PFSK-1 (cell line): ENCODE data around the gene PLXDC2.

ENCODE experiments used
- FOXP2 ChIP-seq: optimal IDR thresholded peaks from 2 replicates; pipeline ENCODE3; 2011; ENCODE audit warnings: borderline replicate concordance, control low read depth, inconsistent platforms; ENCODE audit not compliant: insufficient read depth; ENCODE audit errors: extremely low read length, extremely low read depth
- POLR2AphosphoS5 ChIP-seq: IDR thresholded peaks from 2 replicates; pipeline ENCODE4 v1.6.1; 2012; ENCODE audit warnings: low read depth, mild to moderate bottlenecking, control low read depth, low read length, moderate library complexity
- REST ChIP-seq, 2 experiments: IDR thresholded peaks; 2 replicates each; pipeline versions ENCODE4 v1.6.1 to v1.8.0; 2011 to 2012; ENCODE audit warnings: low read depth in 2 of 2, low read length in 2 of 2, control low read depth in 1 of 2, inconsistent platforms in 1 of 2, mild to moderate bottlenecking in 1 of 2, moderate library complexity in 1 of 2; ENCODE audit not compliant: insufficient read depth in 1 of 2
- SIN3A ChIP-seq: IDR thresholded peaks from 2 replicates; pipeline ENCODE4 v1.6.1; 2012; ENCODE audit warnings: mild to moderate bottlenecking, low read length, moderate library complexity, borderline replicate concordance; ENCODE audit not compliant: insufficient read depth
- TAF1 ChIP-seq: IDR thresholded peaks from 2 replicates; pipeline ENCODE4 v1.6.1; 2012; ENCODE audit warnings: low read length, control low read depth, borderline replicate concordance; ENCODE audit not compliant: insufficient read depth

The PLXDC2 gene

GRCh38 chr10:19974138-19974537, 157.9 kb downstream of the PLXDC2 start:
- TF ChIP-seq POLR2AphosphoS5: no peak
- no peak for TF ChIP-seq FOXP2
- no peak for TF ChIP-seq TAF1
- TF ChIP-seq SIN3A: no peak
- TF ChIP-seq REST (IDR thresholded peaks at IDR 0.05; ENCODE audit: insufficient read depth in 1 of 2, low read depth in 2 of 2, low read length in 2 of 2): no peak

- TF ChIP-seq REST (IDR thresholded peaks at IDR 0.05; ENCODE audit: insufficient read depth in 1 of 2, low read depth in 2 of 2, low read length in 2 of 2) (no peak), POLR2AphosphoS5 (no peak), TAF1 (no peak), SIN3A (no peak), FOXP2 (no peak)
Measured at GRCh38 chr10:19974554-19974953, 158.3 kb downstream of the PLXDC2 start.

- no peak for TF ChIP-seq REST (IDR thresholded peaks at IDR 0.05; ENCODE audit: insufficient read depth in 1 of 2, low read depth in 2 of 2, low read length in 2 of 2)
- TF ChIP-seq FOXP2: no peak
- TF ChIP-seq POLR2AphosphoS5: no peak
- no peak for TF ChIP-seq SIN3A
Measured at GRCh38 chr10:19977097-19977521, 160.9 kb downstream of the PLXDC2 start.

GRCh38 chr10:19979628-19980027, 163.4 kb downstream of the PLXDC2 start:
- TF ChIP-seq POLR2AphosphoS5 (no peak), FOXP2 (no peak), SIN3A (no peak), REST (IDR thresholded peaks at IDR 0.05; ENCODE audit: insufficient read depth in 1 of 2, low read depth in 2 of 2, low read length in 2 of 2) (no peak), TAF1 (no peak)

GRCh38 chr10:19983880-19984565, 167.8 kb downstream of the PLXDC2 start:
- TF ChIP-seq TAF1: no peak
- no peak for TF ChIP-seq POLR2AphosphoS5
- no peak for TF ChIP-seq REST (IDR thresholded peaks at IDR 0.05; ENCODE audit: insufficient read depth in 1 of 2, low read depth in 2 of 2, low read length in 2 of 2)
- no peak for TF ChIP-seq SIN3A
- TF ChIP-seq FOXP2: no peak
